ENCODE measurements around the gene HACE1. TPM values are rescaled to one million over a fixed set of nuclear protein-coding genes. Genes with fewer than 3 reads are reported as not detected.

HACE1 gene
- total and polyA plus RNA-seq, 9 donors = 6.5 to 11.0 (median 9.0) TPM

DNA sequence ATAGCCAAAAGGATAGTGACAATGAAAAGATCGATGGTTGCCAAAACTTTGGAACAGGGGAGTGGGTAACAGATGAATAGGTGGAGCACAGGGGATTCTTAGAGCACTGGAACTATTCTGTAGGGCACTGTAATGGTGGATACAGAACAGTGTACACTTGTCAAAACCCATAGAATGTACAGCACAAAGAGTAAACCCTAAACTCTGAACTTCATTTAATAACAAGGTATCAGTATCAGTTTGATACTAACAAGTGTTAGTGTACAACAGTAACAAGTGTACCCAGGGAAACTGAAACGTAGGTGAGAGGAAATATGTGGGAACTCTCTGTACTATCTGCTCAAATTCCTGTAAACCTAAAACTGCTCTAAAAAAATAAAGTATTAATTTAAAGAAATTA lies 179.2 kb downstream of the HACE1 start:
- Histone ChIP-seq H3K27me3 (ENCODE audit: control insufficient read depth, insufficient read depth, low read length) (no peaks in the 10 kb centered on the region), H3K9me3 (replicated peaks; ENCODE audit: control insufficient read depth, low read depth, low read length) (peaks cover 2% of the 10 kb centered on the region), H3K4me3 (ENCODE audit: low read length) (no peak overlapping the region), H3K36me3 (ENCODE audit: control insufficient read depth, insufficient read depth, low read length) (no peaks in the 10 kb centered on the region), H3K27ac (ENCODE audit: low read length) (no peak overlapping the region), H3K4me1 (ENCODE audit: control insufficient read depth, insufficient read depth, low read length) (no peaks in the 10 kb centered on the region)
- no peak for DNase-seq
- no CpG with 5 or more reads among the region's 2 CpGs for WGBS (ENCODE audit: insufficient coverage)

- DNase-seq = no peak
- Histone ChIP-seq H3K4me1 (ENCODE audit: control insufficient read depth, insufficient read depth, low read length) (no peaks in the 10 kb centered on the region), H3K27ac (ENCODE audit: low read length) (no peak overlapping the region), H3K36me3 (ENCODE audit: control insufficient read depth, insufficient read depth, low read length) (no peaks in the 10 kb centered on the region), H3K4me3 (ENCODE audit: low read length) (no peak overlapping the region), H3K9me3 (replicated peaks; ENCODE audit: control insufficient read depth, low read depth, low read length) (peaks cover 2% of the 10 kb centered on the region), H3K27me3 (ENCODE audit: control insufficient read depth, insufficient read depth, low read length) (no peaks in the 10 kb centered on the region)
- WGBS (ENCODE audit: insufficient coverage) = no CpG with 5 or more reads among the region's 1 CpG
Observed at GRCh38 chr6:104679971-104680370, 179.7 kb downstream of the HACE1 start.

Other genes with a start within 250 kb of the HACE1 start
- 0.04 TPM for gene LIN28B, start 97.2 kb upstream of the HACE1 start, total RNA-seq
- gene LIN28B, start 97.2 kb upstream of the HACE1 start, polyA plus RNA-seq (ENCODE audit: insufficient read depth in 1 of 8, insufficient read length in 8 of 8, low replicate concordance in 1 of 8) = under 1 TPM; 0.04 to 0.12 (median 0.10) TPM

Data from muscle of leg (tissue), 11 donors.